Measurements from ENCODE around the gene HSPA12A.

Gene HSPA12A

DNA sequence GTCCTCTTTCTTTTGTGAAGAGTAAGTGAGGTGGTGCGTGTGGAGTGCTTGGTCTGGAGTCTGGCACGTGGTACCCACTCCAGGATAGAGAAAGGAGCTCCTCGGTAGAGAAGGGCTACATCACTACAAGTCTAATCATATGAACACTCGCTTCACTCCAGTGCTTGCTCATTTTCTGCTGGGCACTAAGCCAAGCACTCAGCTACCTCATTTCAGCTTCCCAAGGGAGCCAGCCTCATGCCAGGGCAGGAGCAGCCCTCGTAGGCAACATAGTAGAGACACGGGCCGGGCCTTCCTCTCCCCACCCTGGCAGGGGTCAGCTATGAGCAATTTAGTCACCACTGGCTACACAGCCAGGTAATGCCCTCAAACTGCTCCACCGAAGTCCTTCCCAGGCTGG lies 11.4 kb upstream of the HSPA12A start:
- no peak overlapping the region for H2AFZ ChIP-seq (ENCODE audit: low read length)
- no peak for DNase-seq
- H3K4me2 ChIP-seq (ENCODE audit: low read depth, low read length), result no peak overlapping the region

DNA sequence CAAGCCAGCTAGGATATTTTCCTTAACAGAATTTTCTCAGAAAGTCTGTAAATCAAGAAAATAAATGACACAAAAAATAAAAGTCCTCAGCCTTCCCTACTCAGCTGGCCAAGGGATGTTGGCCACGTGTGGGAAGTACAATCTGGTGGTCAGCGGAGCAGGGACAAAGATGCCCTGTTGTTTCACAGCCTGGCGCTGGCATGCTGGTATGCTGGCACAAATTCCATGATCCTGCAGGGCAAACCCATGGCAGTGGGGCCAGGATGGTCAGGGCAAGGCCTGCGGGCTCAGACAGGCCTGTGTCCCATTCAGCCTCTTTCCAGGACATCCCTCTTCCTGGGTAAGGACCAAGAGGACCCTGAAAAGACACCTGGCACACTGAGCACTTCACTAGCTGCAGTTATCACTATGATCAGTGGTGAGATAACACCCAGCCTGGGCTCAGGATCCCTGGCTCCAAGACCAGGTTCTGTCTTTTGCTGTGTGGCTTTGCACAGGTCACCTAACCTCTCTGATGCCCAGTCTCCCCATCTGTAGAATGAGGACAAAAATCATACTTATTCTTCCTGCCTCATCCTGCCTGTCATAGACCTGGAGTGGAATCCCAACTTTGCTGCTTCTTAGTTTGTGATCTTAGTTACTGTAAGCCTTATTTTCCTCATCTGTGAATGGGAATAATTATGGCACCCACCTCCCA lies 10.8 kb upstream of the HSPA12A start:
- Histone ChIP-seq H3K4me3 (ENCODE audit: low read length) (no peak overlapping the region), H3K79me2 (ENCODE audit: low read length) (no peaks in the 10 kb centered on the region), H2AFZ (ENCODE audit: low read length) (no peak overlapping the region), H3K4me2 (ENCODE audit: low read depth, low read length) (no peak overlapping the region), H3K27ac (ENCODE audit: low read length) (no peak overlapping the region), H3F3A (ENCODE audit: insufficient read depth, low read length) (no peaks in the 10 kb centered on the region), H3K27me3 (replicated peaks; ENCODE audit: insufficient read depth, low read length) (no peaks in the 10 kb centered on the region), H3K36me3 (replicated peaks; ENCODE audit: insufficient read depth, low read length) (no peaks in the 10 kb centered on the region), H3K9ac (ENCODE audit: low read length) (no peak overlapping the region), H3K4me1 (ENCODE audit: low read length) (no peaks in the 10 kb centered on the region), H4K20me1 (ENCODE audit: insufficient read depth, low read length) (no peaks in the 10 kb centered on the region), H3K9me3 (replicated peaks; ENCODE audit: insufficient read depth, low read length) (no peaks in the 10 kb centered on the region), H3K9me2 (replicated peaks; ENCODE audit: insufficient read depth, low read length) (no peaks in the 10 kb centered on the region)
- TF ChIP-seq EZH2phosphoT487 (IDR thresholded peaks at IDR 0.05; ENCODE audit: low read length) (no peak), EZH2 (optimal IDR thresholded peaks at IDR 0.05; ENCODE audit: low read depth, low read length) (no peak)
- TF ChIP-seq, protein P1, sequence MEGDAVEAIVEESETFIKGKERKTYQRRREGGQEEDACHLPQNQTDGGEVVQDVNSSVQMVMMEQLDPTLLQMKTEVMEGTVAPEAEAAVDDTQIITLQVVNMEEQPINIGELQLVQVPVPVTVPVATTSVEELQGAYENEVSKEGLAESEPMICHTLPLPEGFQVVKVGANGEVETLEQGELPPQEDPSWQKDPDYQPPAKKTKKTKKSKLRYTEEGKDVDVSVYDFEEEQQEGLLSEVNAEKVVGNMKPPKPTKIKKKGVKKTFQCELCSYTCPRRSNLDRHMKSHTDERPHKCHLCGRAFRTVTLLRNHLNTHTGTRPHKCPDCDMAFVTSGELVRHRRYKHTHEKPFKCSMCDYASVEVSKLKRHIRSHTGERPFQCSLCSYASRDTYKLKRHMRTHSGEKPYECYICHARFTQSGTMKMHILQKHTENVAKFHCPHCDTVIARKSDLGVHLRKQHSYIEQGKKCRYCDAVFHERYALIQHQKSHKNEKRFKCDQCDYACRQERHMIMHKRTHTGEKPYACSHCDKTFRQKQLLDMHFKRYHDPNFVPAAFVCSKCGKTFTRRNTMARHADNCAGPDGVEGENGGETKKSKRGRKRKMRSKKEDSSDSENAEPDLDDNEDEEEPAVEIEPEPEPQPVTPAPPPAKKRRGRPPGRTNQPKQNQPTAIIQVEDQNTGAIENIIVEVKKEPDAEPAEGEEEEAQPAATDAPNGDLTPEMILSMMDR (IDR thresholded peaks at IDR 0.05; ENCODE audit: low read length), result no peak
- DNase-seq, result no peak

More for the DNA sequence above, 11.4 kb upstream of the HSPA12A start:
- no peaks in the 10 kb centered on the region for H3K27me3 ChIP-seq (replicated peaks; ENCODE audit: insufficient read depth, low read length)
- H3K79me2 ChIP-seq (ENCODE audit: low read length), result no peaks in the 10 kb centered on the region
- no peak overlapping the region for H3K9ac ChIP-seq (ENCODE audit: low read length)
- TF ChIP-seq, protein P1 (IDR thresholded peaks at IDR 0.05; ENCODE audit: low read length), result no peak
- no peak for TF ChIP-seq EZH2 (optimal IDR thresholded peaks at IDR 0.05; ENCODE audit: low read depth, low read length)
- no peak for TF ChIP-seq EZH2phosphoT487 (IDR thresholded peaks at IDR 0.05; ENCODE audit: low read length)
- H3K36me3 ChIP-seq (replicated peaks; ENCODE audit: insufficient read depth, low read length), result no peaks in the 10 kb centered on the region
- no peaks in the 10 kb centered on the region for H3K9me2 ChIP-seq (replicated peaks; ENCODE audit: insufficient read depth, low read length)
- H3K4me3 ChIP-seq (ENCODE audit: low read length), result no peak overlapping the region
- H3K27ac ChIP-seq (ENCODE audit: low read length), result no peak overlapping the region
- no peaks in the 10 kb centered on the region for H3K9me3 ChIP-seq (replicated peaks; ENCODE audit: insufficient read depth, low read length)
- no peaks in the 10 kb centered on the region for H4K20me1 ChIP-seq (ENCODE audit: insufficient read depth, low read length)
- H3F3A ChIP-seq (ENCODE audit: insufficient read depth, low read length), result no peaks in the 10 kb centered on the region
- H3K4me1 ChIP-seq (ENCODE audit: low read length), result no peaks in the 10 kb centered on the region

DNA sequence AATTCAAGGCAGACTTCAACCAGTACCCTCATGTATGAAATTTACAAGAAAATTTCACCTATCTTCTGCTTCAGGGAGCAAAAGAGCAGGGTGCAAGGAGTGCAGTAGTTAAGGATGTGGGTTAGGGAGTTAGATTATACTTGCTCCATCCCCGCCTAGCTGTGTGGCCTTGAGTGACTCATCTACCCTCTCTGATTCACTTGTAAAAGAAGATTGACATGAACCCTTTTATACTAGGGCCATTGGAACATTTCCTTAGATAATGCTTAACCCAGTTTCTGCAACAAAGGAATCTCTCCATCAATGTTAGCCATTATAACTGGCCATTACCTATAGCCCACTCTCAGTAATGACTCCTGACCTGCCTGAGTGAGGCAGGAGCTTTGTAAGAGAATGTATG lies 10.2 kb upstream of the HSPA12A start:
- no peak for DNase-seq
- Histone ChIP-seq H3K9ac (ENCODE audit: low read length) (no peak overlapping the region), H3K27ac (ENCODE audit: low read length) (no peak overlapping the region), H3K27me3 (replicated peaks; ENCODE audit: insufficient read depth, low read length) (no peaks in the 10 kb centered on the region), H3K36me3 (replicated peaks; ENCODE audit: insufficient read depth, low read length) (no peaks in the 10 kb centered on the region), H4K20me1 (ENCODE audit: insufficient read depth, low read length) (no peaks in the 10 kb centered on the region), H3K9me3 (replicated peaks; ENCODE audit: insufficient read depth, low read length) (no peaks in the 10 kb centered on the region), H3K4me3 (ENCODE audit: low read length) (no peak overlapping the region), H2AFZ (ENCODE audit: low read length) (no peak overlapping the region), H3K9me2 (replicated peaks; ENCODE audit: insufficient read depth, low read length) (no peaks in the 10 kb centered on the region), H3K4me1 (ENCODE audit: low read length) (no peaks in the 10 kb centered on the region), H3K4me2 (ENCODE audit: low read depth, low read length) (no peak overlapping the region), H3F3A (ENCODE audit: insufficient read depth, low read length) (no peaks in the 10 kb centered on the region), H3K79me2 (ENCODE audit: low read length) (no peaks in the 10 kb centered on the region)
- TF ChIP-seq, protein P1 (IDR thresholded peaks at IDR 0.05; ENCODE audit: low read length), result no peak
- no peak for TF ChIP-seq EZH2 (optimal IDR thresholded peaks at IDR 0.05; ENCODE audit: low read depth, low read length)
- no peak for TF ChIP-seq EZH2phosphoT487 (IDR thresholded peaks at IDR 0.05; ENCODE audit: low read length)

All from MM.1S (cell line).